Loucy (cell line): Measurements from ENCODE around the gene EPB42.

ENCODE experiments used
- H2AFZ ChIP-seq: fragments of 200-600 bp; sonication (generic); 2 replicates; pipeline ENCODE4 v1.6.0; 2016; ENCODE audit warnings: antibody characterized with exemption, mild to moderate bottlenecking, low read length, moderate library complexity
- H3F3A ChIP-seq: fragments of 200-600 bp; 2 replicates; pipeline ENCODE4 v1.6.0; 2016; ENCODE audit warnings: antibody characterized with exemption, low read depth, mild to moderate bottlenecking
- H3K27me3 ChIP-seq: fragments of 200-600 bp; sonication (generic); 2 replicates; pipeline ENCODE4 v1.6.1; 2014; ENCODE audit warnings: low read length, mild to moderate bottlenecking; ENCODE audit not compliant: insufficient read depth, poor library complexity, severe bottlenecking
- H3K36me3 ChIP-seq: fragments of 200-600 bp; sonication (generic); 2 replicates; pipeline ENCODE4 v1.6.1; 2016; ENCODE audit warnings: low read length; ENCODE audit not compliant: insufficient read depth
- H3K4me1 ChIP-seq: fragments of 200-600 bp; sonication (generic); 2 replicates; pipeline ENCODE4 v1.5.1; 2014; ENCODE audit warnings: low read length, mild to moderate bottlenecking; ENCODE audit not compliant: insufficient read depth, poor library complexity, severe bottlenecking
- H3K4me2 ChIP-seq: fragments of 200-600 bp; sonication (generic); 2 replicates; pipeline ENCODE4 v1.6.0; 2014; ENCODE audit warnings: antibody characterized with exemption, low read length, low read depth, mild to moderate bottlenecking; ENCODE audit not compliant: poor library complexity, severe bottlenecking
- H3K4me3 ChIP-seq: fragments of 200-600 bp; sonication (generic); 2 replicates; pipeline ENCODE4 v1.5.1; 2014; ENCODE audit warnings: low read length, mild to moderate bottlenecking, mixed read lengths; ENCODE audit not compliant: poor library complexity, severe bottlenecking
- H3K79me2 ChIP-seq: fragments of 200-600 bp; sonication (generic); 2 replicates; pipeline ENCODE4 v1.6.1; 2014; ENCODE audit warnings: low read length; ENCODE audit not compliant: insufficient read depth
- H3K9ac ChIP-seq: fragments of 200-600 bp; sonication (generic); 2 replicates; pipeline ENCODE4 v1.6.0; 2014; ENCODE audit warnings: mild to moderate bottlenecking, low read depth, low read length, moderate library complexity; ENCODE audit not compliant: poor library complexity, severe bottlenecking
- H3K9me2 ChIP-seq: fragments of 200-600 bp; sonication (generic); replicated peaks from 2 replicates; pipeline ENCODE4 v1.6.1; 2016; ENCODE audit warnings: low read depth, low read length, mixed read lengths
- H3K9me3 ChIP-seq: fragments of 200-600 bp; sonication (generic); 2 replicates; pipeline ENCODE4 v1.6.1; 2014; ENCODE audit warnings: mild to moderate bottlenecking, antibody characterized with exemption, low read length, low read depth; ENCODE audit not compliant: insufficient read depth
- H4K20me1 ChIP-seq: fragments of 200-600 bp; sonication (generic); 2 replicates; pipeline ENCODE4 v1.6.0; 2014; ENCODE audit warnings: antibody characterized with exemption, low read length, mild to moderate bottlenecking; ENCODE audit not compliant: insufficient read depth, poor library complexity, severe bottlenecking
- CTCF ChIP-seq: fragments of 200-600 bp; sonication (generic); conservative IDR thresholded peaks from 2 replicates; pipeline ENCODE4 v1.5.1; 2014; ENCODE audit warnings: mild to moderate bottlenecking, antibody characterized with exemption, low read length
- EZH2phosphoT487 ChIP-seq: fragments of 200-600 bp; IDR thresholded peaks from 2 replicates; pipeline ENCODE4 v1.6.1; 2018; ENCODE audit warnings: antibody characterized with exemption, mild to moderate bottlenecking, moderate library complexity, borderline replicate concordance

EPB42 gene

GRCh38 chr15:43207024-43207423 lies 13.8 kb downstream of the EPB42 start:
- Histone ChIP-seq H3K27me3 (no peaks in the 10 kb centered on the region), H3K4me3 (no peak overlapping the region), H3K79me2 (no peaks in the 10 kb centered on the region), H3K9me3 (no peaks in the 10 kb centered on the region), H3K9me2 (no peaks in the 10 kb centered on the region), H4K20me1 (no peaks in the 10 kb centered on the region), H3K9ac (no peak overlapping the region), H3K4me1 (peaks cover 7% of the 10 kb centered on the region), H3F3A (no peaks in the 10 kb centered on the region), H3K36me3 (no peaks in the 10 kb centered on the region), H3K4me2 (no peak overlapping the region), H2AFZ (no peak overlapping the region)
- TF ChIP-seq CTCF (no peak), EZH2phosphoT487 (no peak)

GRCh38 chr15:43206054-43206453 lies 14.8 kb downstream of the EPB42 start:
- Histone ChIP-seq H3K4me2 (no peak overlapping the region), H3K36me3 (no peaks in the 10 kb centered on the region), H3K79me2 (no peaks in the 10 kb centered on the region), H3K9ac (no peak overlapping the region), H3K9me3 (no peaks in the 10 kb centered on the region), H2AFZ (no peak overlapping the region), H3K9me2 (no peaks in the 10 kb centered on the region), H3F3A (no peaks in the 10 kb centered on the region), H3K27me3 (no peaks in the 10 kb centered on the region), H3K4me3 (no peak overlapping the region), H4K20me1 (no peaks in the 10 kb centered on the region), H3K4me1 (peaks cover 7% of the 10 kb centered on the region)
- TF ChIP-seq EZH2phosphoT487 (no peak), CTCF (no peak)

GRCh38 chr15:43204016-43204901 lies 16.6 kb downstream of the EPB42 start:
- Histone ChIP-seq H3K4me3 (no peak overlapping the region), H3K9me3 (no peaks in the 10 kb centered on the region), H2AFZ (peak overlapping the region; percentile 14), H3F3A (no peaks in the 10 kb centered on the region; the same call in 1 of the 2 replicates), H3K4me1 (peaks cover 18% of the 10 kb centered on the region), H3K9me2 (no peaks in the 10 kb centered on the region), H3K4me2 (no peak overlapping the region), H3K36me3 (no peaks in the 10 kb centered on the region), H3K27me3 (no peaks in the 10 kb centered on the region), H3K9ac (no peak overlapping the region), H4K20me1 (no peaks in the 10 kb centered on the region), H3K79me2 (no peaks in the 10 kb centered on the region)
- TF ChIP-seq CTCF = peak; percentile 91
- TF ChIP-seq EZH2phosphoT487 = no peak
